Vagina (tissue), 2 donors: ENCODE measurements around the gene GRAMD2B.

ENCODE experiments used
- POLR2A ChIP-seq, 2 donors: fragments of 450-650 bp; IDR thresholded peaks; one replicate each; pipeline ENCODE4 v1.6.1; 2017; ENCODE audit warnings: antibody characterized with exemption in 2 of 2, mild to moderate bottlenecking in 2 of 2, moderate library complexity in 2 of 2
- POLR2AphosphoS5 ChIP-seq, 2 donors: sonication (generic); formaldehyde crosslinking; IDR thresholded peaks; one replicate each; pipeline ENCODE4 v1.9.0; 2017; ENCODE audit warnings: antibody characterized with exemption in 2 of 2, mild to moderate bottlenecking in 2 of 2, low read depth in 1 of 2; ENCODE audit not compliant: insufficient read depth in 1 of 2
- TF ChIP-seq, protein P1 (sequence below), 3 experiments: fragments of 450-650 bp in 2 of 3; fragments of 200-600 bp in 1 of 3; sonication (generic) in 1 of 3; IDR thresholded peaks; one replicate each; pipeline ENCODE4 v1.5.1; 2017 to 2019; ENCODE audit warnings: antibody characterized with exemption in 3 of 3, mild to moderate bottlenecking in 2 of 3, moderate library complexity in 2 of 3

DNA sequence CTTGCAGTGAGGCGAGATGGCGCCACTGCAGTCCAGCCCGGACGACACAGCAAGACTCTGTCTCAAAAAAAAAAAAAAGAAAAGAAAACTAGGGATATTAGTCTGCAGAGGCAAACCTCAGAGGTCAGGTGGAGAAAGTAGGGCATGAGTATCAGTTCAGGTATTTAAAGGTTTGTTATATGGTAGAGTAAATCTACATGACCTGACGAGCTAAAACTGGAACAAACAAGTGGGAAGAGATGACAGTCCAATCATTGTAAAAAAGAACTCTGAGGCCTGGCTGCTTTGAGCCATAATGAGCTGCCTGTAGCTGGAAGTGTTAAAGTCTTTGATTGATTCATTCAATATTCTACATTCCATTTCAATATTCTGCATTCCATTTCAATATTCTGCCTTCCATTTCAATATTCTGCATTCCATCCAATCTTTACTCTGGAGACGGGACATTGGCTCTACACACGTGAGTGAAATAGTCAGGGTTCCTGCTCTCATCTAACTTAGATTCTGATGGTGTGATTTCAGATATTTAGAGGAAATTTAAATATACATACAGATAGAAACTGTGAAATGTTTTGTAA lies 28.9 kb upstream of the GRAMD2B start:
- TF ChIP-seq POLR2A (IDR thresholded peaks at IDR 0.05) (no peak), POLR2AphosphoS5 (IDR thresholded peaks at IDR 0.05; ENCODE audit: insufficient read depth in 1 of 2, low read depth in 1 of 2) (no peak)
- TF ChIP-seq, protein P1, sequence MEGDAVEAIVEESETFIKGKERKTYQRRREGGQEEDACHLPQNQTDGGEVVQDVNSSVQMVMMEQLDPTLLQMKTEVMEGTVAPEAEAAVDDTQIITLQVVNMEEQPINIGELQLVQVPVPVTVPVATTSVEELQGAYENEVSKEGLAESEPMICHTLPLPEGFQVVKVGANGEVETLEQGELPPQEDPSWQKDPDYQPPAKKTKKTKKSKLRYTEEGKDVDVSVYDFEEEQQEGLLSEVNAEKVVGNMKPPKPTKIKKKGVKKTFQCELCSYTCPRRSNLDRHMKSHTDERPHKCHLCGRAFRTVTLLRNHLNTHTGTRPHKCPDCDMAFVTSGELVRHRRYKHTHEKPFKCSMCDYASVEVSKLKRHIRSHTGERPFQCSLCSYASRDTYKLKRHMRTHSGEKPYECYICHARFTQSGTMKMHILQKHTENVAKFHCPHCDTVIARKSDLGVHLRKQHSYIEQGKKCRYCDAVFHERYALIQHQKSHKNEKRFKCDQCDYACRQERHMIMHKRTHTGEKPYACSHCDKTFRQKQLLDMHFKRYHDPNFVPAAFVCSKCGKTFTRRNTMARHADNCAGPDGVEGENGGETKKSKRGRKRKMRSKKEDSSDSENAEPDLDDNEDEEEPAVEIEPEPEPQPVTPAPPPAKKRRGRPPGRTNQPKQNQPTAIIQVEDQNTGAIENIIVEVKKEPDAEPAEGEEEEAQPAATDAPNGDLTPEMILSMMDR (IDR thresholded peaks at IDR 0.05) = no peak
